SJCRH30 (cell line): ENCODE measurements around the gene MDK. TPM values are rescaled to one million over a fixed set of nuclear protein-coding genes. Genes with fewer than 3 reads are reported as not detected.

Experiments
- DNase-seq, 2 experiments: peaks; one replicate each; pipeline ENCODE4 v3.0.0-alpha.2; 2015 to 2020
- H3K27ac ChIP-seq: fragments of 250-450 bp; sonication (Bioruptor Pico); 2 replicates; pipeline ENCODE4 v1.5.1; 2020; ENCODE audit warnings: mild to moderate bottlenecking, moderate library complexity
- H3K27me3 ChIP-seq: fragments of 250-450 bp; sonication (Bioruptor Pico); 2 replicates; pipeline ENCODE4 v1.5.1; 2020; ENCODE audit warnings: mild to moderate bottlenecking, moderate library complexity
- H3K36me3 ChIP-seq: fragments of 250-450 bp; sonication (Bioruptor Pico); 2 replicates; pipeline ENCODE4 v1.5.1; 2020; ENCODE audit warnings: mild to moderate bottlenecking, moderate library complexity
- H3K4me1 ChIP-seq: fragments of 250-450 bp; sonication (Bioruptor Pico); 2 replicates; pipeline ENCODE4 v1.5.1; 2020; ENCODE audit warnings: mild to moderate bottlenecking, moderate library complexity
- H3K4me3 ChIP-seq: fragments of 250-450 bp; sonication (Bioruptor Pico); 2 replicates; pipeline ENCODE4 v1.5.1; 2020; ENCODE audit warnings: mild to moderate bottlenecking, moderate library complexity
- H3K9me3 ChIP-seq: fragments of 250-450 bp; sonication (Bioruptor Pico); replicated peaks from 2 replicates; pipeline ENCODE4 v1.5.1; 2020; ENCODE audit warnings: mild to moderate bottlenecking, moderate library complexity
- total RNA-seq: library from RNA; depleted of rRNA; stranded (reverse); fragments of >200 nt; shearing (Covaris generic); gene quantifications from 2 replicates; pipeline ENCODE4 v1.2.3, GENCODE V29; 2014

The MDK gene
- total RNA-seq, 1 experiment from 2014 or later, result 122 TPM

GRCh38 chr11:46357483-46357936 is 24.0 kb upstream of the MDK start:
- H3K27ac ChIP-seq, result no peak overlapping the region
- no peak overlapping the region for H3K4me3 ChIP-seq
- DNase-seq, result no peak
- no peaks in the 10 kb centered on the region for H3K9me3 ChIP-seq
- peaks cover 16% of the 10 kb centered on the region for H3K4me1 ChIP-seq
- no peaks in the 10 kb centered on the region for H3K36me3 ChIP-seq
- no peaks in the 10 kb centered on the region for H3K27me3 ChIP-seq

- H3K4me1 ChIP-seq, result peaks cover 37% of the 10 kb centered on the region
- no peak overlapping the region for H3K27ac ChIP-seq
- H3K27me3 ChIP-seq, result no peaks in the 10 kb centered on the region
- H3K9me3 ChIP-seq, result no peaks in the 10 kb centered on the region
- no peak overlapping the region for H3K4me3 ChIP-seq
- no peak for DNase-seq
- H3K36me3 ChIP-seq, result no peaks in the 10 kb centered on the region
Observed at GRCh38 chr11:46359953-46360352, 21.5 kb upstream of the MDK start.

DNA sequence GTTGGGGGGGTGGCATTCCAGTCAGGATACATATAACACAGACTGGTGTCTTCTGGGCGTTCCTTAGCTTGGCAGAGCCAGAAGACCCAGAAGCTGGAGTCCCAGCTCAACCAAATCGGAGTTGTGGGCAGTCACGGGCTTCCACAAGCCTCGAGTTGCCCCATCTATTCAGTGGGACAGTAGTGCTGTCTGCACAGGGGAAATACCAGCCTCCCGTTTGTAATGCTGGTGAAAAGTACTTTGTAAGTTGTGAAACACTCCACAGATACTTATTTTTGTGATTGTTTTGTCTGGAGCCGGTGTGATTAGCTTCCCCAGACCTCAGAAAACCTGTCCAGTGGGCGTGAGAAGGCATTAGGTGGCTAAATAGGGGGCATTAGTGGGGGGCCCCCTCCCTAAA is 20.6 kb upstream of the MDK start:
- Histone ChIP-seq H3K9me3 (no peaks in the 10 kb centered on the region), H3K4me3 (peak overlapping the region; percentile 44), H3K36me3 (no peaks in the 10 kb centered on the region), H3K4me1 (peaks cover 39% of the 10 kb centered on the region), H3K27me3 (no peaks in the 10 kb centered on the region), H3K27ac (peak overlapping the region; percentile 98)
- no peak for DNase-seq

- Histone ChIP-seq H3K36me3 (no peaks in the 10 kb centered on the region), H3K27ac (peak overlapping the region; percentile 98), H3K9me3 (no peaks in the 10 kb centered on the region), H3K27me3 (no peaks in the 10 kb centered on the region), H3K4me3 (peak overlapping the region; percentile 44), H3K4me1 (peaks cover 39% of the 10 kb centered on the region)
- peak; percentile 84 to 86 for DNase-seq
Observed at GRCh38 chr11:46361283-46362155, 19.9 kb upstream of the MDK start.

DNA sequence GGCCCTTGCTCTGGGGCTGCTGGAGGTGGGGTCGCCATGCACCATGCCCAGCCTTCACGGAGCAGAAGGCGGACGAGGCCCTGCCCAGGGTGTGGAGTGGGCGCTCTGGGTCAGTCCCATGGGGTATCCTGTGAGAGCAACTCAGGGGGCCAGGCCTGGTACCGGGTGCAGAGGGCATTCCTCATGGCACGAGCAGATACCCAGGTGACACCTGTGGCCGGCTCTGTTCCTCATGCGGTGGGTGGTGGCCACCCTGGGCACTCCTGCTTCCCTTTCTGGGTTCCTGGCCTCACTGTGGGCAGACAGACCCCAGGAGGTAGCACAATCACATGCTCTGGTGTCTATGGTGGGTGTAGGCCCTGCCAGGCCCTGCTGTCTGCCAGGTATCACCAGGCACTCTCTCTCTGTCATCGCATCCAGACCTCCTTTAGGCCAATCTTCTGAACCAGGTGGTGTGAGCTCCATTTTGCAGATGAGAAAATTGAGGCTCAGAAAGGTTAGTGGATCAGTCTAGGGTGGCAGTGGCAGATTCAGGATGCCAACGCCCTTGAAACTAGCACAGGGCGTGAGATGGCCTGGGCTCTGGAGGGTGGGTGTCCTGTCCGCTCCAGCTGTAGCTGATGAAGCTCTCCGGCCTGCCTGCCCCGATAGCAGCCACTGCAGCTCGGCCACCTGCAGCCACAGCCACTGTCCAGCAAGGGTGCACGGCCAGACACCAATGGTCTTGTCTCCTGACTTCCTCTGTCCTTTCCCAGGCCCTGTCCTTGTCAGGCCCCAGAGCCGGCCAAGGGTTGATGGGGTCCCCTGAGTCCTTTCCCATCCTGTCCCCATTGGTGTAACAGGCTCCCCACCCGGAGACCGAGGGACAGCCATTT is 19.1 kb upstream of the MDK start:
- Histone ChIP-seq H3K27ac (peak overlapping the region; percentile 98), H3K9me3 (no peaks in the 10 kb centered on the region), H3K4me3 (peak overlapping the region; percentile 50), H3K27me3 (no peaks in the 10 kb centered on the region), H3K36me3 (no peaks in the 10 kb centered on the region), H3K4me1 (peaks cover 46% of the 10 kb centered on the region)
- no peak for DNase-seq

DNA sequence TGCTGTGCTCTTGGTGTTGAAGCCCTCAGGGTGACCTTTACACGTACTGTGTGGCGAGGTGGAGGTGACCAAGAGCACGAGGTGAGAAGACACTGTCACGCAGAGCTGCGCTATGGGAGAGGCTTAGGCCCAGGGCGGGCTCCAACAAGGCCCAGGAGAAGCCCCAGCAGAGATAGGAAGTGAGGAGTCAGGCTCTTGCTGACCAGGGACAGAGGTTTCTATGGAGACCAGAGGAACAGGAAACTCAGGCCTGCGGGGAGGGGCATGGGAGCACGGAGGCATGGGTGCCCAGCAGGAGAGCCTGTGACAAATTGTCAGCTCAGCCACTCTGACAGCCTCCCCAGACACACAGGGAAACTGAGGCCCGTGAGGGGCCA is 18.4 kb upstream of the MDK start:
- H3K36me3 ChIP-seq, result 0 out of 2 replicates have a peak, but pooled peaks cover under 1% of the 10 kb centered on the region
- H3K27me3 ChIP-seq, result no peaks in the 10 kb centered on the region
- H3K27ac ChIP-seq, result peak overlapping the region; percentile 98
- peak overlapping the region; percentile 50 for H3K4me3 ChIP-seq
- no peaks in the 10 kb centered on the region for H3K9me3 ChIP-seq
- peak; percentile 82 to 83 for DNase-seq
- H3K4me1 ChIP-seq, result peaks cover 50% of the 10 kb centered on the region

DNA sequence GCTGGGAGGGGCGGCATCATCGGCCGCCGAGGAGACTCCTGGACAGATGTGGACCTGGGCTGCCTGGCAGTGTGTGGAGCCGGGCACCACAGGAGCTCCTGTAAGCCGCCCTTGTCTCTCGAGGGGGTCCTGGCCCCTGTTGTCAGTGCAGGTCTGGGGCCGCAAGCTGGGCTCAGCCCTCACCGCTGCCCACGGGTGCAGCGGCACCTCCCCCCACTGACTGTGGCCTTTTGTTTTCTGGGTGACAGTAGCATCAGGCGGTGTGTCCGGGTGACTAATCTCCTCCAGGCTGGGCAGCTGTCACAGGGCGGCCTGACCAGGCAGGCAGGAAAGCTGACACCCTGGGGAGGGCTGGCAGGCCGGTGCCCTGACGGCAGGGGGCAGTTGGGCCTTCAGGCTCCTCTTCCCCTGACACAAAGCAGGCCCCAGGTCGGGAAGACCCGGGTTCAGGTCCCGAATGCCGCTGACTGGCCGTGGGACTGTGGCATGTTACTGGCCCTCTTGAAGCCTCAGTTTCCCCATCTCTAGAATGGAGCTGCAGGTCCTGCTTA is 17.9 kb upstream of the MDK start:
- Histone ChIP-seq H3K27ac (peak overlapping the region; percentile 98), H3K4me1 (peaks cover 52% of the 10 kb centered on the region), H3K4me3 (peak overlapping the region; percentile 50), H3K27me3 (no peaks in the 10 kb centered on the region), H3K36me3 (peaks cover 5% of the 10 kb centered on the region; the same call in 1 of the 2 replicates), H3K9me3 (no peaks in the 10 kb centered on the region)
- DNase-seq, result peak; percentile 96 to 97

GRCh38 chr11:46364056-46364455 is 17.4 kb upstream of the MDK start:
- Histone ChIP-seq H3K27ac (peak overlapping the region; percentile 98), H3K4me3 (no peak overlapping the region; the same call in 1 of the 2 replicates), H3K4me1 (peaks cover 52% of the 10 kb centered on the region), H3K36me3 (peaks cover 8% of the 10 kb centered on the region; the same call in 1 of the 2 replicates), H3K27me3 (no peaks in the 10 kb centered on the region), H3K9me3 (no peaks in the 10 kb centered on the region)
- no peak for DNase-seq

DNA sequence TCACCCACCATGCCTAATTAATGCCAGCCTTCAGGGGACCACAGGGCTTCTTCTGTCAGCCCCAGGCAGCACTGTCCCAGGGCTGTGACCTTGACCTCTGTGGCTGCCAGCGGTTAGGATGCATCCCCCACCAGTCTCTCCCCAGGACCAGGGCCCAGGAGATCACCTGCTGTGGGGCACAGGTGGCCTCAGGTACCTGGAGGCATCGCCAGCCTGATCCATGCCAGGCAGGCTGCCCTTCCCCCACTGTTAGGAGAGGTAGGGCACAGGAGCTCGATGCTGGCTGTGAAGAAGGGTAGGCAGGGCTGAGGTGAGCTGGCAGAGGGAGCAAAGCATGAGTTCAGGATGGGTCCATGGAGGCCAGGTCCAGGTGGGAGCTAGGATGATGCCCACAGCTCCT is 16.7 kb upstream of the MDK start:
- Histone ChIP-seq H3K9me3 (no peaks in the 10 kb centered on the region), H3K27ac (peak overlapping the region; percentile 98; the same call in 1 of the 2 replicates), H3K27me3 (no peaks in the 10 kb centered on the region), H3K4me1 (peaks cover 52% of the 10 kb centered on the region), H3K36me3 (peaks cover 8% of the 10 kb centered on the region), H3K4me3 (no peak overlapping the region)
- DNase-seq, result no peak

DNA sequence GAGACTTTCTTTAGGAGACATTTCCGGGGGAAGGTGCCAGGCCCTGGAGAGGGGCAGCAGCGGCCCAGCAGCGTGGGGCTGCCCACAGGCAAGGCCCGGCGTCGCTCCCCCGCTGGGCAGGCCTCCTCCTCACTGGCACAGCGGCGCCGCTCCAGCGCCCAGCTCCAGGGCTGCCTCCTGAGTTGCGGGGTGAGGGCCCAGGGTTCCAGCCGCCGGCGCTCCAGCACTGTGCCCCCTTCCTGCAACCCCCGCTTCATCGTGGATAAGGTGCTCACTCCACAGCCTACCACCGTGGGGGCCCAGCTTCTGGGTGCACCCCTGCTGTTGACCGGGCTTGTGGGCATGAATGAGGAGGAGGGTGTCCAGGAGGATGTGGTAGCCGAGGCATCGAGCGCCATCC is 15.2 kb upstream of the MDK start:
- Histone ChIP-seq H3K27ac (no peak overlapping the region), H3K4me1 (peaks cover 47% of the 10 kb centered on the region), H3K9me3 (no peaks in the 10 kb centered on the region), H3K27me3 (no peaks in the 10 kb centered on the region), H3K4me3 (no peak overlapping the region), H3K36me3 (peaks cover 19% of the 10 kb centered on the region)
- DNase-seq, result no peak

DNA sequence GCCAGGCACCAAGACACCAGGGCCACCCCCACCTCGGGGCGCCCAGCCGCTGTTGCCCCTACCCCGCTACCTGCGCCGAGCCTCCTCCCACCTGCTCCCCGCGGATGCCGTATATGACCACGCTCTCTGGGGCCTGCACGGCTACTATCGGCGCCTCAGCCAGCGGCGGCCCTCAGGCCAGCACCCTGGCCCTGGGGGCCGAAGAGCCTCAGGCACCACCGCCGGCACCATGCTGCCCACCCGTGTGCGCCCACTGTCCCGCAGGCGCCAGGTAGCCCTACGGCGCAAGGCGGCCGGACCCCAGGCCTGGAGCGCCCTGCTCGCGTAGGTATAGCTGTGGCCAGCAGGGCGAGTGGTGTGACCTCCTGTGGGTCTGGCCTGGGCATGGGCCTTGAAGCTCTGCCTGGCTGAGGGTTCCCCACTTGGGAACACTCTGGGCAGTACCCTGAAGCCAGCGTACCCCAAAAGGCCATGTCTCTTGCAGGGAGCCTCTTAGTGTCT is 14.8 kb upstream of the MDK start:
- no peak for DNase-seq
- Histone ChIP-seq H3K9me3 (no peaks in the 10 kb centered on the region), H3K4me3 (no peak overlapping the region), H3K4me1 (peaks cover 44% of the 10 kb centered on the region), H3K27ac (peak overlapping the region; percentile 42; the same call in 1 of the 2 replicates), H3K36me3 (peaks cover 19% of the 10 kb centered on the region), H3K27me3 (no peaks in the 10 kb centered on the region)

- Histone ChIP-seq H3K4me3 (no peak overlapping the region), H3K4me1 (peaks cover 37% of the 10 kb centered on the region), H3K9me3 (no peaks in the 10 kb centered on the region), H3K36me3 (peaks cover 19% of the 10 kb centered on the region), H3K27ac (peak overlapping the region; percentile 42; the same call in 1 of the 2 replicates), H3K27me3 (no peaks in the 10 kb centered on the region)
- peak; percentile 89 for DNase-seq
Observed at GRCh38 chr11:46367244-46367915, 14.1 kb upstream of the MDK start.

- DNase-seq, result no peak
Observed at GRCh38 chr11:46367916-46368267, 13.6 kb upstream of the MDK start.

More at GRCh38 chr11:46367916-46368267, 13.6 kb upstream of the MDK start:
- no peak overlapping the region for H3K27ac ChIP-seq
- H3K4me3 ChIP-seq, result no peak overlapping the region
- peaks cover 19% of the 10 kb centered on the region for H3K36me3 ChIP-seq
- no peaks in the 10 kb centered on the region for H3K9me3 ChIP-seq
- peaks cover 32% of the 10 kb centered on the region for H3K4me1 ChIP-seq
- no peaks in the 10 kb centered on the region for H3K27me3 ChIP-seq
